H54 (cell line): ENCODE results near the gene CDRT15L2.
"Not testable (repeated sequence)": the region's sequence is repeated elsewhere in the genome, so short reads cannot be mapped to it uniquely, and the experiment has no call there.

Source experiments
- DNase-seq: peaks from one replicate; pipeline ENCODE4 v3.0.0; 2011; ENCODE audit warnings: low spot score, mixed read lengths; ENCODE audit not compliant: insufficient read length
- FAIRE-seq: peaks from 3 replicates; lab custom pipeline; 2011; peaks lifted over from hg19 to GRCh38; lab: Jason Lieb, UNC
- POLR2A ChIP-seq: IDR thresholded peaks from 2 replicates; pipeline ENCODE4 v1.6.1; 2011; ENCODE audit warnings: low read depth, mild to moderate bottlenecking, low read length

Gene CDRT15L2

GRCh38 chr17:20562587-20562986, 16.9 kb upstream of the CDRT15L2 start:
- TF ChIP-seq POLR2A = no peak
- FAIRE-seq (no peak), DNase-seq (no peak)

DNA sequence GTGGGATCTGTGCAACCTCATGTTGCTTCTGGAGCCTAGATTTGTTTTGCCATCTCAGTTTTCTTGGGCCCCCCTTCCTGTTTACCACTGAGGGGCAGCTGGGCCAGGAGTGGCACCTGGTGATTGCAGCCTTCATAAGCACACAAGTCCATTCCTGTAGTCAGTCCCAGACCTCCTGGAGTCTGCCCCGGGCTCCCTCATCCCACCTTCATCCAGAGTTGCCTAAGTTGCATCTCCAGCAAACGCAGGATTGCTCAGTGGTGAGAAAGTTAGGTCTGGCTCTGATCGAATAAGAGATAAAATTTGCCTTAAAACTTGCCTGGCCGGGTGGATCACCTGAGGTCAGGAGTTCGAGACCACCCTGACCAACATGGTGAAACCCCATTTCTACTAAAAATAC, 14.3 kb upstream of the CDRT15L2 start:
- FAIRE-seq, DNase-seq: not testable (repeated sequence)

DNA sequence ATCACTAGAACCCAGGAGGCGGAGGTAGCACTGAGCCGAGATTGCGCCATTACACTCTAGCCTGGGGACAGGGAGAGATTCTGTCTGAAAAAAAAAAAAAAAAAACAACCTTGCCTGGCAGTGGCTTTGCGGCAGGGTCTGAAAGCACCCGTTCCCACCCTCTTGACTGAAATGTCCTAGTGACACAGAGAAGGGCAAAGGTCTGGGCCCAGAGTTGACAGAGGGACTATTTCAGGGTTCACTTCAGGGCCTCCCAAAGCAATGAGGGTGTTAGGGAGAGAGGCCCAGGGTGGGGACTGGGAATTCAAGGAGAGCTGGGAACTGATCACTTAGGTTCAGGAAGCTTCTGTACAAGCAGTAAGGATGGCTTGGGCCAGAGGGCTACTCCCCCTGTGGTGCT, 13.8 kb upstream of the CDRT15L2 start:
- DNase-seq (no peak), FAIRE-seq (no peak)
- TF ChIP-seq POLR2A = no peak

DNA sequence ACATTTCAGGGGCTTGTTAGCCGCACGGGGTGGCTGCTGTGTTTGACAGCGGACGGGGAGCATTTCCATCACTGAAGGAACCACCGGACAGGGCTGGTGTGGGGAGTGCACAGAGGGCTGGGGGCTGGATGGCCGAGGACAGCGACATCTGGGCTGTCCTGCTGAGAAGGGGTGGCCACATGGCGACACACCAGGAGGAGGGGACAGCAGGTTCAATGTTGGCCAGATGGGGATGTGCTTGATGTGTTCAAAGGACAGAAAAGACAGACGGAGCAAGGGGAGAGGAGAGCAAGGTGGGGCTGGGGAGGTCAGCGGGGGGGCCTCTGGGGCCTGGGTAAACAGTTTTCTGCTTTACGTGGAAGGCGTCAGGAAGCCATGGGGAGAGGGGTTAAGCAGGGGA, 12.8 kb upstream of the CDRT15L2 start:
- not testable (repeated sequence) for FAIRE-seq

GRCh38 chr17:20567421-20567820, 12.1 kb upstream of the CDRT15L2 start:
- not testable (repeated sequence) for FAIRE-seq, DNase-seq

More for the DNA sequence above, 12.8 kb upstream of the CDRT15L2 start:
- not testable (repeated sequence) for DNase-seq

- DNase-seq, FAIRE-seq: not testable (repeated sequence)
These were observed 10.9 kb upstream of the CDRT15L2 start for GRCh38 chr17:20568604-20569003.

- DNase-seq, FAIRE-seq: not testable (repeated sequence)
These were observed 7.9 kb upstream of the CDRT15L2 start for GRCh38 chr17:20571653-20572052.

- not testable (repeated sequence) for DNase-seq, FAIRE-seq
These were observed 6.3 kb upstream of the CDRT15L2 start for GRCh38 chr17:20573216-20573615.

DNA sequence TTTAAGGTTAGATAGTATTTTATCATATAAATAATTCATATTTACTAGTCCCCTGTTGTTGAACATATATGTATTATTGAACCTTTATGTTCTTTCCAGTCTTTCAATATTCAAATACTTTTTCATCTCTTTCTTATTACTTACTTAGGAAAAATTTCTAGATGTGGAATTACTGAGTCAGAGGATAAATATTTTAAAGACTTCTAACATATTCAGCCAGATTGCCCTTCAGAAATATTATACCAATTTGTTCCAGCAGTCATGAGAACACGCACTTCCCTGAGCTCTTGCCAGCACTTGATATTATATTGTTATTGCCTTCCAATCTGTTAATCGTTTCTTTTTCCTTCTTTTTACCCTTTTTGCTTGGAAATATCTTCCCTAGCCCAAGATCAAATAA, 4.5 kb upstream of the CDRT15L2 start:
- FAIRE-seq, DNase-seq: not testable (repeated sequence)

DNA sequence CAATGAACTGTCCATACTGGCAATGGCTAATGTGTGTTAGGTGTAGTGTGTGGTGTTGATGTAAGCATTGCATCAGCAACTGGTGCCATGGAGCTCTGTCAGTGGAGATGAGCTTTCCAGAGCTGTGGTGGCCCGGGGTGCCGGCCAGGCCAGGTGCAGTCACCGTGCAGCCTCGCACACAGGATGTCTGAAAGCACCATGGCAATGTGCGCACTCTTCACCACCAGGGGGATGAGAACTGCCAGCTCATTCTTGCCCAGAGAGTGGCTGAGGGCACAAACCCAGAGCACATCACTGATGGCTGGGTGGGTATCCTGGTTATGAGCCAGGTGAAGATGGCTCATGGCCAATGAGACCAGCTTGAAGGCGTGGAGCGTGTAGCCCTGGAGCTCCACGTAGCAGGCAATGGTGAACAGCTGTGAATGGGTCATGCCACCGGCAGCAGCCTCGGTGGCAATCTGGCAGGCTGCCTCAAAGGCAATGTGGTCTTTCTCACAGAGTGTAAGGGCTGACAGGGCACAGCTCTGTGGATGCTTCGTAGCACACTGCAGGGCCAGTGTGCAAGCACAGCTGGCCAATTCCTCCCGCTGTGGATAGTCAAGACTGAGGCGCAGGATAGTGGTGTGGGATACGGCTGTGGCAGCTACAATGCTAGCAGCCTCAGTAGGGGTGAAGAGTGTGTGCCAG, 4.5 kb downstream of the CDRT15L2 start:
- DNase-seq, FAIRE-seq: not testable (repeated sequence)

DNA sequence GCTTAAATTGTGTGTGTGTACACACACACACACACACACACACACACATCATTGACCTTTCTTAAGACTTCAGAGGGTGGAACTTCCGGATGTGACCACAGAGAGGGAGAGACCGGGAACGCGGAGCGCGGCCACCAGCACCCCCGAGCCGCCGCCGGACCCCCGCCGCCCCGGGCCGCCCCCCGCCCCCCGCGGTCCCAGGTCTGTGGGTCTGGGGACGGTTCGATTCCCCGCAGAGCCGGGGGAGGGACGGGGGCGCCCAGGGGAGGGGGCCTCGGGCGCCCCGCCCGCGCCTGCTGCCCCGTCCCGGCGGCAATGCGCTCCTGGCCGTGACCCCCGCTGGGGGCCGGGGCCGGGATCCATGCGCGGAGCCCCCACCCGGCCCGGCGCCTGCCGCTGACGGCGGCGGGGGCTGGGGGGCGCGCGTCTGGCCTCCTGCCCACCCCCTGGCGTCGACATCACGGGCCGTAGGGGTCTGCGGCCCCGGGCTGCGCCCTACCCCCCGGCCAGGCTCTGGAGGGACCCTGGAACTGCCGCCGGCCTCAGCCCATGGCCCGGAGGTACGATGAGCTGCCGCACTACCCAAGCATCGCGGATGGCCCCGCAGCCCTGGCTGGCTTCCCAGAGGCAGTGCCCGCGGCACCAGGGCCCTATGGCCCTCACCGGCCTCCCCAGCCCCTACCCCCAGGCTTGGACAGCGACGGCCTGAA, 9.4 kb downstream of the CDRT15L2 start:
- DNase-seq, FAIRE-seq: not testable (repeated sequence)

GRCh38 chr17:20589454-20589810, 9.9 kb downstream of the CDRT15L2 start:
- FAIRE-seq, DNase-seq: not testable (repeated sequence)

- not testable (repeated sequence) for FAIRE-seq, DNase-seq
These were observed 11.5 kb downstream of the CDRT15L2 start for GRCh38 chr17:20591040-20591439.

- not testable (repeated sequence) for DNase-seq, FAIRE-seq
These were observed 26.0 kb downstream of the CDRT15L2 start for GRCh38 chr17:20605568-20605967.

- DNase-seq, FAIRE-seq: not testable (repeated sequence)
These were observed 30.0 kb downstream of the CDRT15L2 start for GRCh38 chr17:20609490-20609889.

- no peak for FAIRE-seq
- TF ChIP-seq POLR2A = no peak
- DNase-seq = no peak
These were observed 31.8 kb downstream of the CDRT15L2 start for GRCh38 chr17:20611309-20611708.
